Stimulated activated naive CD4-positive, alpha-beta T cell treated with Interleukin-2 at 50 U/mL for 16 hours (primary cell): ENCODE data around the gene ATF7.

Source experiments
- DNase-seq: peaks from one replicate; lab custom pipeline; 2025; lab: John Stamatoyannopoulos, UW

The ATF7 gene

DNA sequence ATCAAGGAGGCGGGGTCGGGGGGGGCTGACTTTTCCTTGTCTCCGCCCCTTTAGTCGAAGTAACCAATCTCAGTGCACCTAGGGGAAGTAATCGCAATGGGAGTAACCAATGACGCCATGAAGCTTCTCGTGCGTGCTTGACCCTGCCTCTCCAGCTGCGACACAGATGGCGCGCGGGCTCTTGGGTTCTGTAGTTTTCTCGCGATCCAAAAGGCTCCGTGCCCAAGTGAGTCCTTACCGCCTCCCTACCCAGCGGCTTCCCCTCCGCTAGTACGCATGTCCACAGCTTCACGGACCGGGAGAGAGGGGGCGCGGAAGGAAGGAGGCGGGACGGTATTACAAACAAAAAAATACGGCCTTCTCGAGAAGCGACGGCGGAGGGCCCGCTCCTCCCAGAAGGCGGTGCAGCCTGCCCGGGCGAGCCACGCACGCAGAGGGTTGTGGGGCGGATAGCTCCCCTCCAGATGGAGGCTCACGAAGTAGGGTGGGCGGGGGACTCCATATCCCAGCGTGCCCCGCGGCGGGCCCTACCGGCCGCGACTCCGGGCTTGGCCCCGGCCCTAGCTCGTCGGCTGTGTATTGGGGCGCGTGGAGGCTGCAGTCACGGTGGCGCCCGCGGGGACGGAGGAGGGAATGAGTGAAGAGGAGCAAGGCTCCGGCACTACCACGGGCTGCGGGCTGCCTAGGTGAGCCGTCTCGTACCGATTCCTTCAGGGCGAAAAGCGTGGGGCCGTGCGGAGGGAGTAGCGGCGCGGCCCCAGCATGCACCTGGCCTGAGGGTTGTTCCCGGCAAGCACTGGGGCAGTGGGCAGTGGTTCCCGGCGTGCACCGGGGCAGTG, 125.2 kb downstream of the ATF7 start, which contains the start of gene TARBP2:
Gene TARBP2 (plus strand): TSS at position 508 of the 839 bp plus-strand sequence. CDS start 126 bp downstream, at position 634.
- DNase-seq: peak; percentile 98

DNA sequence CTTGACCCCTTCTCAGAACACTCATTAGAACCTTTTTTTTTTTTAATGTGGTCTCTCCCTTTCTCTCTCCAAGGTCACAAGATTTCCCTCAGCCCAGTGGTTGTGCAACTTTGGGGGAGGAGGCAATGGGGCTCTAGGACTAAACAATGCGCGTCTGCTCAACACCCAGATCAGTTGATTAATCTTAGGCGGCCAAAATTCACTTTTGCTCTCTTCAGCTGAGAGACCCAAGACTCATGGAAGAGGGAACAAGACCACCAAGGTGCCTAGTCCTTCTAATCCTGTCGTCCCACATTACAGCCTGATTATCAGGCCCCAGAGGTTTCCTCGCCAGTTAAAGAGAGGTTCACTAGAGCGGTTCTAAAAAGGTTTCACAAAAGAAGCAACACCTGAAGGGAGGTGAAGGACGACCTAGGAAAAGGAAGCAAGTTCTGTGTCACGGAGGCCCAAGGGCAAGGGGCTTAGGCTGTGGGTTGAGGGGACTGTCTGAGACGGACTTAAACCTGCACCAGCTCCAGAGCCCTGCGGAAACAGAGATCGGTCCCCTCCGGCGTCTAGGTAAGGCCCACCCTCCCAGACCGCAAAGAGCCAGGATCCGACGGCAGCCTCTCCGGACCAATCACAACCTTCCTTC, 125.9 kb downstream of the ATF7 start:
- DNase-seq: no peak

DNA sequence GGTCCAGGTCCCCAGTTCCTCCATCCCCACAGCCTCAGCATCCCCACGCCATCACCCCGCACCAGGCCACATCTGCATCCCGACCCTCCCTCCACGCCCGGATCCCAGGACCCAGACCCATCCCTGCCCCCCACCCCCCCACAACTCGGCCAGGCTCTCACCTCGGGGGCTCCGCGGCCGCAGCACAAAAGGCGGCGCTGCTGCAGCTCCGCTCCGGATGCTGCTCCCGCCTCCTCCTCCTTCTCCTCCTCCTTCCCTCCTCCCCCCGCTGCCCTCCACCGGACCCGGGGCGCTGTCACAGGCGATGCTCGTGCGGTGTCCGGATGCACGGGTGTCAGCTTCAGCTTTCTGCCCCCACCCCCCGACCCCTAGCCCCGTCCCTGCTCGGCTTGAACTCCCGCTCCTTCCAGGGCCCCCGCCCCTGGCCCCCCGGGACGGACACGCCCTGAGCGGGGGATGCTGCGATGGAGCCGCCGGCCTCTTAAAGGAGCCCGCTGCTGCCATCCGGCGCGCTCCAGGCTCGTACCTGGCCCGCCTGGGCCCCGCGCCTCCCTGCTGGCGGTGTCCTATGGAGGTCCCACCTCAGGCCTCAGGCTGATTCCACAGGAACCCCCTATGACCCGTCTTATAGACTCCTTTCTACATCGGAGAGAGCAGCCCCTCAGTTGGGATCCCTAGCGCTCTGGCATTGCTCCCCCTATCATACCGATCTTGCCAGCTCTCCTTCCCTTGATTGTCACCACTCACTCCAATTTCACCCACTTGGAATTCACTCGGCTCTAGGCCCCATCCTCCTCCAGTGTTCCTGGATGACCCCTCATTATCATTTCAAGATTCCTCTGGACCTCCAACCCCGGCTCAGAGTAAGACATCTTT, 126.7 kb downstream of the ATF7 start, which contains the start of gene MAP3K12:
Gene MAP3K12 (minus strand): TSS at position 193 of the 876 bp plus-strand sequence. CDS start 12,067 bp downstream, outside the sequence.
- DNase-seq: peak; percentile 73

- no peak for DNase-seq
Measured at GRCh38 chr12:53498235-53498630, 127.9 kb downstream of the ATF7 start.

DNA sequence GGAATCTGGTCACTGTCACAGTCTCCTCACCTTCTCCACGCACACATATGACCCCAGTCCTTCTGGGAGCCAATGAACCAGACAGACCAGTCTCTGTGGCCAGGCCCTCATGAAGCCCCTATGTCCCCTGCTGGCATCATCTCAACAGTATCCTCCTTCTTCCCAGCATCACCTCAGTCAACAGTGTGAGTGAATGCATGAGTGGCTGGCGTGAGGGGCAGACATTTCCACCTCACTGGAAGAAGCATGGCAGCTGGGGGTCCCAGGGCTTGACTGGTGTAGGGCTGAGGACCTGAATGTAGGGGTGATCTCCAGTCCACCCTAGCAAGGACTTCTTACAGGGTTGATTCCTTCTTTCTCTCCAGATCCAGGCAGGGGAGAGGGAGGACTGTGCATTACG, 128.7 kb downstream of the ATF7 start:
- no peak for DNase-seq

DNA sequence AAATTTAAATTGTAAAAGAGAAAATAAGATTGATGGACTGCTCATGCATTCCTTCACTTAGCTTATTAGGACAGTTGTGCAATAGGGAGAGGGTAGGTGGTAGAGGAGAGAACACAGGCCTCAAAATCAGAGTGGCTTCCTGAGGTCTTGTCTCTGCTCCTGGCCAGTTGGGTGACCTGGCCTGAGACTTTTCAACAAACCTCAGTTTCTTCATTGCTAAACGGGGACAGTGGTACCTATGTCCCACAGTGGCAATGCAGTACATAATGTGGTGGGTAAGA, 129.5 kb downstream of the ATF7 start:
- DNase-seq: no peak

DNA sequence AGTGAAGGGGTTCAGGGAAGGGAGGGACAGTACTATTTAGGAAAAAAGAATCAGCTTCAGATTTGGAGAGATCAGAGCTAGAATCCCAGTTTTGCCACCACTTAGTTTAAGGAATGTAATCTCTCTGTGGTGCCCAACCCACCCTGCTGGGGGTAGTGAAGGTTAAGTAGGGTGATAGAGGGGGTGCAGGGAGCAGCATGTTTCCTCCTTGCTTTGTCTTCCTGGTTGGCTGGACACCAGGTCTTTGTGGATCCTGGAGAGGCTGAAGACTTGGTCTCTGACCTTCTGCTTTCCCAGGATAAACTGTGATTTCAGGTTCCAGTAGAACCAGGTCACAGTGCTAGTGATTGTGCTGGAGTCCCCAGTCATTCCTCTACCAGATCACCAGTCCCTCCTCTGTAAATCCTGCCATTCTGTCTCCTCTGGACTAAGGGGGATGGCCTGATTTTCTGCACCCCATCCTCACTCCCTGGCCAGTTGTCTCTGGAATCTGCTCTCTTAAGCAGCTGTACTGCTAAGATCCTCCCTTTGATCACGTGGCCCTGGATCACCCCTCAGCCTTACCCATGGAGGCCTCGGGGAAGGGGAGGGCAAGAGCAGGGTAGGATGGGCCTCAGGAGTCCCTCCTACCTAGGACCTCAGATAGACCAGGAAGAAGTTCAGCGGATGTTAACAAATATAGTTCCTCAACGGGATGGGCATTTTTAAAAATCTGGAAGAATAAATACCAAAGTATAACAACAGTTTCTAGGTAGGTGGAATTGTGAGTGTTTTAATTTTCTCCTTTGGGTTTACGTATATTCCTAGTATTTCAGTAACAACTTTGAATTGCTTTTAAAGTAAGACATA, 130.1 kb downstream of the ATF7 start:
- DNase-seq: no peak

GRCh38 chr12:53493610-53494391, 132.4 kb downstream of the ATF7 start:
- no peak for DNase-seq

GRCh38 chr12:53492830-53493609, 133.2 kb downstream of the ATF7 start:
- DNase-seq: peak; percentile 82

DNA sequence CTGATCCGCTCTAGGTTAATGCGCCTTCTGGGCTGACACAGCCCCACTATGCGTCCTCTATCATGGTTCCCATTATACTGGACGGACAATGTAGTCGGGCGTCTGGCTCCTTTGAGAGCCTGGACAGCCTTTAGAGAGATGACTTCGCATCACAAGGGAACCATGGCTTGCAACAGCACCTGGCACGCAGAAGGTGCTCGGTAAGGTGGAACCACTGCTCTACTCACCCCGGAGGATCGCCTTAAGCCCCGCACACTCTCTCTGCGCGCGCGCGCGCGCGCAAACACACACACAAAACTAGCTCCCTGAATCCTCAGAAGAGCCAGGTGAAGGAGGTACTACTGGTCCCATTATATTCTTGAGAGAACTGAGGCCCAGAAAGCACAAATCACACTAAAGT, 134.0 kb downstream of the ATF7 start:
- DNase-seq: no peak

DNA sequence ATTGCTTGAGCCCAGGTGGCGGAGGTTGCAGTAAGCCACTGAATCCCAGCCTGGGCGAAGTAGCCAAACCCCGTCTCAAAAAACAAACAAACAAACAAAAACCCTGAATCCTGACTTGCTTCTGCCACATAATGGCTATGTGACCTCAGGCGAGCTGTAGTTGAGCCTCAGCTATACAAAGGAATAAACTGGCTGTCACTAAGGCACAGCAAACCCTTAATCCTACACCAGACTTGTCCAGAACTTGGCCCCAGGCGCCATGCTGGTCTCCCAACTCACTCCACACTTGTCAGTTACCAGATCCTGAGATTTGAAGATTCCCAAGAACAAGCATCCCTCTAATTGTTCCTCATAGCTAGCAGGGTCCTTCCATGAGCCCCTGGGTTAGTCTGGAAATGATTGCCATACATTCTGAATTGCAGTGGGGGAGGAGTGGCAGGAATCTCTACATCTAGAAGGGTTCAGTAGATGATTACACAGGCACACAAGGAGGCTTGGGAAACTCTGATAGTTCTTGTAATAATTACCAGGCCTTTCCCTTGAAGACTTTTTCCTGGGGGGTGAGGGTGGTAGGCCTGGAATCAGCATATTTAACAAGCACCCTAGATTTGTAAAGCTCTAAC, 136.8 kb downstream of the ATF7 start:
- DNase-seq: no peak

- DNase-seq: no peak
Measured at GRCh38 chr12:53486736-53487487, 139.3 kb downstream of the ATF7 start.

GRCh38 chr12:53485955-53486735, 140.0 kb downstream of the ATF7 start:
- no peak for DNase-seq

GRCh38 chr12:53484686-53485575, 141.3 kb downstream of the ATF7 start:
- no peak for DNase-seq

GRCh38 chr12:53483979-53484377, 142.2 kb downstream of the ATF7 start:
- no peak for DNase-seq

- no peak for DNase-seq
Measured at GRCh38 chr12:53483225-53483978, 142.8 kb downstream of the ATF7 start.
